ENCODE data around the gene CYTH3.

- TF ChIP-seq EZH2 (IDR thresholded peaks at IDR 0.05; ENCODE audit: insufficient read depth, poor library complexity, severe bottlenecking) (no peak), EZH2phosphoT487 (IDR thresholded peaks at IDR 0.05; ENCODE audit: insufficient read depth, low read depth) (no peak)
Observed at GRCh38 chr7:6210621-6211372, 61.6 kb downstream of the CYTH3 start.

All from GM23248 (cell line).